ENCODE data around the gene LMAN2L.
"Not testable (repeated sequence)": the region's sequence is repeated elsewhere in the genome, so short reads cannot be mapped to it uniquely, and the experiment has no call there.

GRCh38 chr2:96665717-96666116 lies 74.1 kb downstream of the LMAN2L start:
- not testable (repeated sequence) for TF ChIP-seq CTCF, POLR2A, POLR2AphosphoS5 (IDR thresholded peaks at IDR 0.05)
